Cardiac muscle cell (in vitro differentiated cells and primary cell): Measurements from ENCODE around the gene ENOX1. TPM values are rescaled to one million over a fixed set of nuclear protein-coding genes. Genes with fewer than 3 reads are reported as not detected.
"Not testable (repeated sequence)": the region's sequence is repeated elsewhere in the genome, so short reads cannot be mapped to it uniquely, and the experiment has no call there.

Experiments used
- DNase-seq, 2 donors: peaks; one replicate each; pipeline versions ENCODE4 v3.0.0 to v3.0.0-alpha.2; 2010 to 2017; ENCODE audit warnings: low read depth in 1 of 2, low spot score in 1 of 2
- H3K27ac ChIP-seq: fragments of 200-600 bp; sonication (generic); 2 replicates; pipeline ENCODE4 v1.5.1; 2016
- H3K27me3 ChIP-seq: fragments of 200-600 bp; sonication (generic); 2 replicates; pipeline ENCODE4 v1.6.0; 2016; ENCODE audit warnings: control low read depth
- H3K36me3 ChIP-seq: fragments of 200-600 bp; sonication (generic); 2 replicates; pipeline ENCODE4 v1.5.1; 2016; ENCODE audit warnings: control low read depth
- H3K4me1 ChIP-seq: fragments of 200-600 bp; sonication (generic); 2 replicates; pipeline ENCODE4 v1.8.1; 2017; ENCODE audit warnings: low read depth, mild to moderate bottlenecking, mixed run types
- H3K4me3 ChIP-seq: fragments of 200-600 bp; sonication (generic); 2 replicates; pipeline ENCODE4 v1.5.1; 2016; ENCODE audit warnings: mild to moderate bottlenecking
- H3K9me3 ChIP-seq: fragments of 200-600 bp; sonication (generic); 2 replicates; pipeline ENCODE4 v1.5.1; 2017; ENCODE audit warnings: low read depth, mild to moderate bottlenecking, control low read depth
- polyA plus RNA-seq: library from polyadenylated mRNA; unstranded; fragments of >200 nt; fragmentation: Nextera tagmentation; extraction: Ambion mirVana; gene quantifications from 2 replicates; pipeline ENCODE4 v1.2.1, GENCODE V29; 2016
- total RNA-seq: library from RNA; depleted of rRNA; stranded (reverse); fragments of >200 nt; gene quantifications from 2 replicates; pipeline ENCODE4 v1.2.3, GENCODE V29; 2016
- TF ChIP-seq, protein P1 (sequence below): IDR thresholded peaks from 2 replicates; pipeline ENCODE4 v1.5.1; 2012; ENCODE audit warnings: low read depth, mild to moderate bottlenecking, low read length

Gene ENOX1
- 2.0 and 4.2 TPM in 2 replicates for total RNA-seq
- polyA plus RNA-seq = 1.6 and 5.1 TPM in 2 replicates

DNA sequence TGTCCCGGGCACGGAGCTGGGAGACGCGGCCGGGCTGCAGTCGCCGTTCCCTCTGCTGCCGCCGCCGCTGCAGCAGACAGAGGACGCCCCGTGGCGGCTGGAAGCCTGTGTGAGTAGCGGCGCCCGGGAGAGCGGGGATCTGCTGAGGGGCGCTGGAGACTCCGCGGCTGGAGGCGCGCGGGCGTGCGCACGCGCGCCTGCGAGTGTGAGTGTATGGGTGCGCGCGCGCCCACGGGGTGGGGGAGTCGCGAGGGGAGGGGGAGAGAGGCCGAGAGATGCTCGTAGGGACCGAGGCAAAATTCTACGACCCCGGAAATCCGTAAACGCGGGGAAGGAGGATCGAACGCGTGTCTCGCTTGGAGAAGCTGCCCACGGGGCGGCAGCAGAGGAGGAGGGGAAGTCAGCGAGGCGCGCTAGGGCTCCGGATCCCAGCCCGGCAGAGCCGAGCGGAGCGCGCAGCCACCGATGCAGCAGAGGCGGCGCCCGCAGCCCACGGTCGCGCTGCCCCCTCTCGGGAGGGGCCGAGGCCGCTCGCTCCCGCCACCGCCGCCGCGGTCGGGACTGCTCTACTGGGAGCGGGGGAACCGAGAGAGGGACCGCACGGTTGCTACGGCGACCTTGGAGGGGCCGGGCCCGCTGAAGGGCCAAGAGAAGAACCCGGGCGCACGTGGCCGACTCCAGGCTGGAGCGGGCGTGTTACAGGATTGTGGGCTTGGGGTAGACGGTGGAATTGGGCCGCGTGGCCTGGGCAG lies at the start of gene ENOX1:
ENOX1 (minus strand) TSS at position 207 of the 752 bp plus-strand sequence.
- Histone ChIP-seq H3K27me3 (peaks cover 45% of the 10 kb centered on the region), H3K27ac (no peak within 1 kb of the TSS), H3K9me3 (no peaks in the 10 kb centered on the region), H3K4me1 (peaks cover 3% of the 10 kb centered on the region), H3K4me3 (peak within 1 kb of the TSS; percentile 65), H3K36me3 (no peaks in the 10 kb centered on the region)
- peak; percentile 84 to 86 for DNase-seq
- TF ChIP-seq, protein P1, sequence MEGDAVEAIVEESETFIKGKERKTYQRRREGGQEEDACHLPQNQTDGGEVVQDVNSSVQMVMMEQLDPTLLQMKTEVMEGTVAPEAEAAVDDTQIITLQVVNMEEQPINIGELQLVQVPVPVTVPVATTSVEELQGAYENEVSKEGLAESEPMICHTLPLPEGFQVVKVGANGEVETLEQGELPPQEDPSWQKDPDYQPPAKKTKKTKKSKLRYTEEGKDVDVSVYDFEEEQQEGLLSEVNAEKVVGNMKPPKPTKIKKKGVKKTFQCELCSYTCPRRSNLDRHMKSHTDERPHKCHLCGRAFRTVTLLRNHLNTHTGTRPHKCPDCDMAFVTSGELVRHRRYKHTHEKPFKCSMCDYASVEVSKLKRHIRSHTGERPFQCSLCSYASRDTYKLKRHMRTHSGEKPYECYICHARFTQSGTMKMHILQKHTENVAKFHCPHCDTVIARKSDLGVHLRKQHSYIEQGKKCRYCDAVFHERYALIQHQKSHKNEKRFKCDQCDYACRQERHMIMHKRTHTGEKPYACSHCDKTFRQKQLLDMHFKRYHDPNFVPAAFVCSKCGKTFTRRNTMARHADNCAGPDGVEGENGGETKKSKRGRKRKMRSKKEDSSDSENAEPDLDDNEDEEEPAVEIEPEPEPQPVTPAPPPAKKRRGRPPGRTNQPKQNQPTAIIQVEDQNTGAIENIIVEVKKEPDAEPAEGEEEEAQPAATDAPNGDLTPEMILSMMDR = peak; percentile 29

- H3K9me3 ChIP-seq = no peaks in the 10 kb centered on the region
- H3K36me3 ChIP-seq = no peaks in the 10 kb centered on the region
- no peak overlapping the region for H3K27ac ChIP-seq
- TF ChIP-seq, protein P1 = no peak
- DNase-seq = peak in 1 of 2 donors; percentile 81
- H3K4me3 ChIP-seq = no peak overlapping the region
- H3K27me3 ChIP-seq = no peaks in the 10 kb centered on the region
- H3K4me1 ChIP-seq = no peaks in the 10 kb centered on the region
These were observed 48.9 kb upstream of the ENOX1 start for GRCh38 chr13:43835701-43836100.

GRCh38 chr13:43831088-43831487 lies 44.3 kb upstream of the ENOX1 start:
- H3K36me3 ChIP-seq = no peaks in the 10 kb centered on the region
- DNase-seq = peak in 1 of 2 donors; percentile 83
- no peak overlapping the region for H3K27ac ChIP-seq
- no peaks in the 10 kb centered on the region for H3K27me3 ChIP-seq
- H3K4me1 ChIP-seq = no peaks in the 10 kb centered on the region
- H3K4me3 ChIP-seq = no peak overlapping the region
- TF ChIP-seq, protein P1 = no peak
- no peaks in the 10 kb centered on the region for H3K9me3 ChIP-seq

GRCh38 chr13:43830497-43830881 lies 43.7 kb upstream of the ENOX1 start:
- H3K36me3 ChIP-seq = no peaks in the 10 kb centered on the region
- DNase-seq = peak in 1 of 2 donors; percentile 93
- TF ChIP-seq, protein P1 = no peak
- H3K27ac ChIP-seq = no peak overlapping the region
- H3K4me3 ChIP-seq = no peak overlapping the region
- no peaks in the 10 kb centered on the region for H3K27me3 ChIP-seq
- H3K4me1 ChIP-seq = no peaks in the 10 kb centered on the region
- H3K9me3 ChIP-seq = no peaks in the 10 kb centered on the region

- not testable (repeated sequence) for H3K27ac ChIP-seq, H3K9me3 ChIP-seq, H3K4me3 ChIP-seq, H3K4me1 ChIP-seq, H3K36me3 ChIP-seq, H3K27me3 ChIP-seq
- peak in 1 of 2 donors; percentile 34 for DNase-seq
These were observed 37.9 kb upstream of the ENOX1 start for GRCh38 chr13:43824656-43825055.

GRCh38 chr13:43822969-43823368 lies 36.2 kb upstream of the ENOX1 start:
- TF ChIP-seq, protein P1 = no peak
- Histone ChIP-seq H3K9me3 (no peaks in the 10 kb centered on the region), H3K36me3 (no peaks in the 10 kb centered on the region), H3K4me3 (no peak overlapping the region), H3K27ac (no peak overlapping the region), H3K4me1 (no peaks in the 10 kb centered on the region), H3K27me3 (no peaks in the 10 kb centered on the region)
- no peak for DNase-seq
